22Rv1 (cell line): ENCODE results near the gene KHDRBS2.

Experiments used
- CTCF ChIP-seq: fragments of 450-650 bp; IDR thresholded peaks from 2 replicates; pipeline ENCODE4 v1.5.1; 2017; ENCODE audit warnings: mild to moderate bottlenecking
- ZFX ChIP-seq: fragments of 450-650 bp; IDR thresholded peaks from 2 replicates; pipeline ENCODE4 v1.6.1; 2017; ENCODE audit warnings: antibody characterized with exemption, borderline replicate concordance

DNA sequence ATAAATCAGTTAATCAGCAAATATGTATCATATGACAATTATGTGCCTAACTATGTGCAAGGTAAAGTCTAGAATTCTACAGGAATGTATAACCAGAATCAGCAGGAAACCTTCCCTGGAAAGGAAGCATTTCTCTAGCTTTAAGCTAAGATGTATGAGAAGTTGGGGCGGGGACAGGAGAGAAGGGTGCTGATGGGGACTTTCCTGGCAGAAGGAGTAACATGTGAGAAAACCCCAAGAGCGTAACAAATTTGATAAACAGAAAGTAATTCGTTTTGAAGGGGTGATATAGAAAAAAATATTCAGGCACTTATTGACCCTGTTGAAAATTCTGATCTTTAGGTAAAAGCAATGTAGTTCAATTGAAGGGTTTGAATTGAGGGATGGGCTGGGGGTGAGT is 226.1 kb downstream of the KHDRBS2 start:
- TF ChIP-seq CTCF (no peak), ZFX (no peak)
